ENCODE measurements around the gene HPS4. TPM values are rescaled to one million over a fixed set of nuclear protein-coding genes. Genes with fewer than 3 reads are reported as not detected.
A peak's percentile ranks its signal among the peaks of the same experiment; 100 is the strongest.

Gene HPS4
- total RNA-seq, 1 donor from 2014 or later, result 37.1 TPM

- no peaks in the 10 kb centered on the region for H3K27me3 Mint-ChIP-seq (ENCODE audit: unreplicated experiment)
- no peak for DNase-seq (ENCODE audit: extremely low spot score, unreplicated experiment)
- no peak overlapping the region for H3K27ac Mint-ChIP-seq (ENCODE audit: unreplicated experiment)
- H3K4me1 Mint-ChIP-seq (ENCODE audit: unreplicated experiment), result peaks cover 27% of the 10 kb centered on the region
- H3K9me3 Mint-ChIP-seq (ENCODE audit: unreplicated experiment), result no peaks in the 10 kb centered on the region
- no peaks in the 10 kb centered on the region for H3K36me3 Mint-ChIP-seq (ENCODE audit: unreplicated experiment)
- H3K4me3 Mint-ChIP-seq (ENCODE audit: unreplicated experiment), result no peak overlapping the region
- no peak for TF ChIP-seq CTCF (IDR thresholded peaks at IDR 0.05)
These were observed 32.9 kb upstream of the HPS4 start for GRCh38 chr22:26516503-26516902.

- H3K27me3 Mint-ChIP-seq (ENCODE audit: unreplicated experiment), result no peaks in the 10 kb centered on the region
- H3K9me3 Mint-ChIP-seq (ENCODE audit: unreplicated experiment), result no peaks in the 10 kb centered on the region
- H3K4me3 Mint-ChIP-seq (ENCODE audit: unreplicated experiment), result no peak overlapping the region
- TF ChIP-seq CTCF (IDR thresholded peaks at IDR 0.05), result no peak
- H3K36me3 Mint-ChIP-seq (ENCODE audit: unreplicated experiment), result no peaks in the 10 kb centered on the region
- H3K27ac Mint-ChIP-seq (ENCODE audit: unreplicated experiment), result no peak overlapping the region
- no peak for DNase-seq (ENCODE audit: extremely low spot score, unreplicated experiment)
- peaks cover 32% of the 10 kb centered on the region for H3K4me1 Mint-ChIP-seq (ENCODE audit: unreplicated experiment)
These were observed 32.3 kb upstream of the HPS4 start for GRCh38 chr22:26515931-26516330.

- TF ChIP-seq CTCF (IDR thresholded peaks at IDR 0.05), result no peak
- Mint-ChIP-seq H3K4me1 (ENCODE audit: unreplicated experiment) (peaks cover 36% of the 10 kb centered on the region), H3K9me3 (ENCODE audit: unreplicated experiment) (no peaks in the 10 kb centered on the region), H3K27ac (ENCODE audit: unreplicated experiment) (no peak overlapping the region), H3K36me3 (ENCODE audit: unreplicated experiment) (peaks cover 4% of the 10 kb centered on the region), H3K27me3 (ENCODE audit: unreplicated experiment) (no peaks in the 10 kb centered on the region), H3K4me3 (ENCODE audit: unreplicated experiment) (peak overlapping the region; percentile 22)
- DNase-seq (ENCODE audit: extremely low spot score, unreplicated experiment), result no peak
These were observed 31.0 kb upstream of the HPS4 start for GRCh38 chr22:26514419-26515161.

GRCh38 chr22:26513838-26514237 lies 30.3 kb upstream of the HPS4 start:
- Mint-ChIP-seq H3K4me3 (ENCODE audit: unreplicated experiment) (peak overlapping the region; percentile 99), H3K9me3 (ENCODE audit: unreplicated experiment) (no peaks in the 10 kb centered on the region), H3K27me3 (ENCODE audit: unreplicated experiment) (no peaks in the 10 kb centered on the region), H3K4me1 (ENCODE audit: unreplicated experiment) (peaks cover 36% of the 10 kb centered on the region), H3K36me3 (ENCODE audit: unreplicated experiment) (peaks cover 10% of the 10 kb centered on the region), H3K27ac (ENCODE audit: unreplicated experiment) (no peak overlapping the region)
- no peak for DNase-seq (ENCODE audit: extremely low spot score, unreplicated experiment)
- no peak for TF ChIP-seq CTCF (IDR thresholded peaks at IDR 0.05)

GRCh38 chr22:26512149-26512793 lies 28.7 kb upstream of the HPS4 start, which contains the start of gene TFIP11:
TSS of gene TFIP11 (minus strand) at chr22:26512473. CDS start at chr22:26510272, 2,201 bp downstream.
- peaks cover 36% of the 10 kb centered on the region for H3K4me1 Mint-ChIP-seq (ENCODE audit: unreplicated experiment)
- no peaks in the 10 kb centered on the region for H3K9me3 Mint-ChIP-seq (ENCODE audit: unreplicated experiment)
- peak within 1 kb of the TSS; percentile 97 for H3K27ac Mint-ChIP-seq (ENCODE audit: unreplicated experiment)
- peak within 1 kb of the TSS; percentile 99 for H3K4me3 Mint-ChIP-seq (ENCODE audit: unreplicated experiment)
- DNase-seq (ENCODE audit: extremely low spot score, unreplicated experiment), result peak; percentile 95
- TF ChIP-seq CTCF (IDR thresholded peaks at IDR 0.05), result no peak
- H3K27me3 Mint-ChIP-seq (ENCODE audit: unreplicated experiment), result no peaks in the 10 kb centered on the region
- H3K36me3 Mint-ChIP-seq (ENCODE audit: unreplicated experiment), result peaks cover 10% of the 10 kb centered on the region
